Panc1 (cell line): ENCODE results near the gene NEGR1. TPM values are rescaled to one million over a fixed set of nuclear protein-coding genes. Genes with fewer than 3 reads are reported as not detected.

Source experiments
- ATAC-seq: fragments of 200-7000 bp; cut with Tn5 transposase; 2 replicates; pipeline ENCODE4 v1.9.1; 2020; ENCODE audit warnings: mild to moderate bottlenecking, moderate library complexity
- BruUV-seq: library from RNA; stranded (reverse); fragments of 400-500 nt; replicated peaks from 2 replicates; lab custom pipeline; 2021; lab: Mats Ljungman, UMichigan
- CTCF ChIA-PET: fragments of 300-600 bp; sonication (Branson Sonifier 250); formaldehyde crosslinking; loops from one replicate; lab custom pipeline; 2022; ENCODE audit warnings: antibody characterized with exemption; lab: Charles Lee
- POLR2A ChIA-PET: fragments of 300-600 bp; sonication (Branson Sonifier 250); formaldehyde crosslinking; loops from one replicate; lab custom pipeline; 2022; ENCODE audit warnings: antibody characterized with exemption; lab: Charles Lee
- DNase-seq: peaks from one replicate; pipeline ENCODE4 v3.0.0-alpha.2; 2010; ENCODE audit warnings: low read depth, low spot score
- H3K27ac ChIP-seq: 2 replicates; pipeline ENCODE4 v1.5.1; 2011; ENCODE audit warnings: mild to moderate bottlenecking, low read length, inconsistent platforms
- H3K27me3 ChIP-seq: fragments of 200-500 bp; sonication (Bioruptor generic); 2 replicates; pipeline ENCODE4 v1.6.0; 2014; ENCODE audit warnings: low read length, inconsistent platforms; ENCODE audit not compliant: control insufficient read depth, insufficient read depth
- H3K36me3 ChIP-seq: fragments of 200-500 bp; sonication (Bioruptor generic); 2 replicates; pipeline ENCODE4 v1.5.1; 2014; ENCODE audit warnings: inconsistent platforms, mild to moderate bottlenecking, low read length, moderate library complexity; ENCODE audit not compliant: control insufficient read depth, insufficient read depth
- H3K4me1 ChIP-seq: 2 replicates; pipeline ENCODE4 v1.5.1; 2011; ENCODE audit warnings: inconsistent platforms, mild to moderate bottlenecking, low read length, moderate library complexity; ENCODE audit not compliant: control insufficient read depth, insufficient read depth
- H3K4me3 ChIP-seq, 2 experiments: 2 replicates each; pipeline ENCODE4 v1.5.1; 2011 to 2012; ENCODE audit warnings: low read depth in 2 of 2, low read length in 2 of 2, mild to moderate bottlenecking in 2 of 2, inconsistent platforms in 1 of 2, moderate library complexity in 1 of 2
- H3K9me3 ChIP-seq: fragments of 200-500 bp; sonication (Bioruptor generic); 2 replicates; pipeline ENCODE4 v1.5.1; 2014; ENCODE audit warnings: low read depth, mild to moderate bottlenecking, inconsistent platforms, low read length, moderate library complexity; ENCODE audit not compliant: control insufficient read depth, insufficient read depth
- CTCF ChIP-seq: fragments of 450-650 bp; IDR thresholded peaks from 2 replicates; pipeline ENCODE4 v1.5.1; 2017; ENCODE audit warnings: mild to moderate bottlenecking
- POLR2AphosphoS5 ChIP-seq: IDR thresholded peaks from 2 replicates; pipeline ENCODE4 v1.6.1; 2012; ENCODE audit warnings: mild to moderate bottlenecking, low read depth, low read length, moderate library complexity
- REST ChIP-seq, 2 experiments: IDR thresholded peaks; 2 replicates each; pipeline ENCODE4 v1.6.1; 2011 to 2012; ENCODE audit warnings: low read depth in 2 of 2, control low read depth in 1 of 2, low read length in 1 of 2, mild to moderate bottlenecking in 1 of 2, moderate library complexity in 1 of 2; ENCODE audit not compliant: insufficient read depth in 1 of 2
- SIN3A ChIP-seq: IDR thresholded peaks from 2 replicates; pipeline ENCODE4 v1.6.1; 2012; ENCODE audit warnings: low read depth, mild to moderate bottlenecking, low read length, moderate library complexity, borderline replicate concordance; ENCODE audit not compliant: insufficient read depth
- TCF7L2 ChIP-seq: IDR thresholded peaks from 2 replicates; pipeline ENCODE4 v1.6.1; 2011; ENCODE audit warnings: mild to moderate bottlenecking, low read depth, low read length, inconsistent platforms
- in situ Hi-C: cut with HindIII; loops from 2 replicates; pipeline ENCODE4 v1.10.0; 2016; ENCODE audit warnings: low sequenced_read_pairs, low pct_unique_long_range_greater_than_20kb
- intact Hi-C: fragments of 100-400 bp; cut with micrococcal nuclease; formaldehyde crosslinking; loops from one replicate; pipeline ENCODE4 v1.10.0; 2022; ENCODE audit not compliant: unreplicated experiment
- total RNA-seq: library from RNA; stranded (reverse); gene quantifications from one replicate; pipeline ENCODE4 v1.2.1, GENCODE V29; 2021; ENCODE audit not compliant: unreplicated experiment

Gene NEGR1
- total RNA-seq, 1 experiment from 2014 or later = 2.7 TPM

- CTCF ChIA-PET = no interaction called here
- intact Hi-C loops (no loop called here), in situ Hi-C loops (no loop called here)
- DNase-seq (no peak), ATAC-seq (no peak)
- Histone ChIP-seq H3K9me3 (no peaks in the 10 kb centered on the region), H3K27ac (no peak overlapping the region), H3K4me1 (no peaks in the 10 kb centered on the region), H3K4me3 (no peak overlapping the region), H3K27me3 (no peaks in the 10 kb centered on the region), H3K36me3 (no peaks in the 10 kb centered on the region)
- POLR2A ChIA-PET = no interaction called here
- no peak for TF ChIP-seq POLR2AphosphoS5
- TF ChIP-seq SIN3A = no peak
- TF ChIP-seq REST (IDR thresholded peaks at IDR 0.05; ENCODE audit: insufficient read depth in 1 of 2, low read depth in 2 of 2, low read length in 1 of 2) = no peak
- no peak for TF ChIP-seq CTCF
- no peak for TF ChIP-seq TCF7L2
- BruUV-seq = no TSS peak
Observed at GRCh38 chr1:72229893-72230292, 52.4 kb downstream of the NEGR1 start.

- POLR2A ChIA-PET = no interaction called here
- in situ Hi-C loops = no loop called here
- no peak for TF ChIP-seq TCF7L2
- TF ChIP-seq POLR2AphosphoS5 = no peak
- TF ChIP-seq CTCF = no peak
- no peak for TF ChIP-seq REST (IDR thresholded peaks at IDR 0.05; ENCODE audit: insufficient read depth in 1 of 2, low read depth in 2 of 2, low read length in 1 of 2)
- no peak for TF ChIP-seq SIN3A
- no peak overlapping the region for H3K4me3 ChIP-seq
- H3K36me3 ChIP-seq = no peaks in the 10 kb centered on the region
- no peak for ATAC-seq
- BruUV-seq = no TSS peak
- CTCF ChIA-PET = no interaction called here
- H3K27me3 ChIP-seq = no peaks in the 10 kb centered on the region
- H3K4me1 ChIP-seq = no peaks in the 10 kb centered on the region
- intact Hi-C loops = no loop called here
- no peak for DNase-seq
- H3K27ac ChIP-seq = no peak overlapping the region
- H3K9me3 ChIP-seq = no peaks in the 10 kb centered on the region
Observed at GRCh38 chr1:72227667-72228066, 54.7 kb downstream of the NEGR1 start.
